Ectodermal cell (in vitro differentiated cells): ENCODE results near the gene CCDC157.

Experiments used
- H3K27ac ChIP-seq: 2 replicates; pipeline ENCODE4 v1.7.0; 2013; ENCODE audit warnings: mild to moderate bottlenecking, low read depth, low read length; ENCODE audit not compliant: insufficient read depth, poor library complexity, severe bottlenecking
- H3K27me3 ChIP-seq: 2 replicates; pipeline ENCODE4 v1.7.0; 2013; ENCODE audit warnings: mild to moderate bottlenecking, low read length; ENCODE audit not compliant: insufficient read depth, control insufficient read depth, poor library complexity, severe bottlenecking
- H3K36me3 ChIP-seq: one replicate; pipeline ENCODE4 v1.7.0; 2013; ENCODE audit warnings: low read length; ENCODE audit not compliant: control insufficient read depth, insufficient read depth
- H3K4me1 ChIP-seq: one replicate; pipeline ENCODE4 v1.7.0; 2013; ENCODE audit warnings: low read length; ENCODE audit not compliant: control insufficient read depth, insufficient read depth
- H3K4me3 ChIP-seq: 2 replicates; pipeline ENCODE4 v1.7.0; 2013; ENCODE audit warnings: low read depth, low read length, control low read depth; ENCODE audit not compliant: insufficient read depth
- H3K9me3 ChIP-seq: 2 replicates; pipeline ENCODE4 v1.7.0; 2013; ENCODE audit warnings: mild to moderate bottlenecking, low read length, moderate library complexity; ENCODE audit not compliant: control insufficient read depth
- WGBS, 2 experiments: methylation state at CpG; one replicate each; pipeline ENCODE4 v1.1.7; 2013; ENCODE audit warnings: missing lambda C conversion rate in 2 of 2; 5-methylcytosine and 5-hydroxymethylcytosine counted together

Gene CCDC157

GRCh38 chr22:30413001-30413400 is 56.2 kb downstream of the CCDC157 start:
- Histone ChIP-seq H3K27ac (no peak overlapping the region), H3K27me3 (no peaks in the 10 kb centered on the region), H3K4me3 (no peak overlapping the region), H3K36me3 (peaks cover 11% of the 10 kb centered on the region), H3K9me3 (no peaks in the 10 kb centered on the region), H3K4me1 (peaks cover 5% of the 10 kb centered on the region)
- WGBS, 2 experiments, result 65% methylated on average over 4 of the region's 4 CpGs

DNA sequence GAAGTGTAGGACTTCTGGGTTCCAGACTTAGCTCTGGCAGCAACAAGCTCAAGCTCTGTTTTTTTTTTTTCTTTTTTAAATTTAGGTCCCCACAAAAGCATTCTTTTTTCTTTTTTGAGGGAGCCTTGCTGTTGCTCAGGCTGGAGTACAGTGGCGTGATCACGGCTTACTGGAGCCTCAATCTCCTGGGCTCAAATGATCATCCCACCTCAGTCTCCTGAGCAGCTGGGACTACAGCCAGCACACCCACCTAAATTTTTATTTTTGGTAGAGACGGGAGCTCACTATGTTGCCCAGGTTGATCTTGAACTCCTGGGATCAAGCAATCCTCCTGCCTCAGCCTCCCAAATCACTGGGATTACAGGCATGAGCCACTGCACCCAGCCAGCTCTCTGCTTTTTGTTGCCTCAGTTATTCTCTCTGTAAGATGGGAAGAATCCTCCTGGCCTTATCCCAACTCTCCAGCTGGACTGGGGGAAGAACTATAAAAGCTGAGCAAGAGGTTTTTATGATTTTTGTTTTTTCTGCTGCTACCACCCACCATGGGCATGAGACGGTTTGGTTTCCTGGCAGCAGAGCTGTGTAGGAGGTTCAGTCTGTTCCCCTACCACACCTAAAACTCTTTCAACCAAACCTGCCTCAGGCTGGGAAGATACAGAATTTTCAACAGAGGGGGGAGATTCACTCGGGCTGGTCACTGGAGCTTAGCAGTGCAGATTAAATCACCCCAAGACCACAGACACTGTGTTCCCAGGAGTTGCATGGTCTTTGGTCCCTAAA is 57.1 kb downstream of the CCDC157 start:
- 87 to 93% methylated on average over 4 to 5 of the region's 5 CpGs for WGBS, 2 experiments
- no peaks in the 10 kb centered on the region for H3K9me3 ChIP-seq

DNA sequence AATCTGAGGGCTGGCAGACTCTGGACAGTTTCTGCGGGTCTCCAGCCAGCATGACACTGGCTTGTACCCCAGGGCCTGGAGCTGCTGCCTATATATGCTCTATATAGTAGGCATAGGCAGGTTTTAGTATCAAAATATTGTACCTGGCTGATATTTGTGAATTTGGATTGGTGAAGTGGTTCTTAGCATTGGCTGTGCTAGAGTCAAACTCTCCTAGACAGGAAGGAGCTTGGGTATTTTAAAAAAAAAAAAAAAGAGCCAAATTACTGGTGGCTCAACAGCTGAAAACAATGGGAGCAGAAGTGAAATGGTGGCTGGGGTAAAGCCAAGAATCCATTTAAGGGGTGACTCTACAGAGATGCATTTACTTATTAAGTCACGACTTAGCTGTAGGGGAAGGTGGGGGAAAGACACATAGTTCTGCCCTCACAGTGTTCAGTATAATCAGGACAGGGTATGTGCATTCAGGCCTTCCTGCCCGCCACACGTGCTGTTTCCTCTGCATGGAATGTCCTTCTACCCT is 57.8 kb downstream of the CCDC157 start:
- H3K27me3 ChIP-seq, result no peaks in the 10 kb centered on the region
- H3K4me1 ChIP-seq, result peaks cover 5% of the 10 kb centered on the region
- H3K27ac ChIP-seq, result no peak overlapping the region
- 92% methylated on average over 4 of the region's 4 CpGs for WGBS, 2 experiments
- H3K36me3 ChIP-seq, result peaks cover 11% of the 10 kb centered on the region
- no peak overlapping the region for H3K4me3 ChIP-seq
- H3K9me3 ChIP-seq, result no peaks in the 10 kb centered on the region

More for the DNA sequence above, 57.1 kb downstream of the CCDC157 start:
- Histone ChIP-seq H3K36me3 (peaks cover 11% of the 10 kb centered on the region), H3K27ac (no peak overlapping the region), H3K4me3 (no peak overlapping the region), H3K4me1 (peaks cover 5% of the 10 kb centered on the region), H3K27me3 (no peaks in the 10 kb centered on the region)

DNA sequence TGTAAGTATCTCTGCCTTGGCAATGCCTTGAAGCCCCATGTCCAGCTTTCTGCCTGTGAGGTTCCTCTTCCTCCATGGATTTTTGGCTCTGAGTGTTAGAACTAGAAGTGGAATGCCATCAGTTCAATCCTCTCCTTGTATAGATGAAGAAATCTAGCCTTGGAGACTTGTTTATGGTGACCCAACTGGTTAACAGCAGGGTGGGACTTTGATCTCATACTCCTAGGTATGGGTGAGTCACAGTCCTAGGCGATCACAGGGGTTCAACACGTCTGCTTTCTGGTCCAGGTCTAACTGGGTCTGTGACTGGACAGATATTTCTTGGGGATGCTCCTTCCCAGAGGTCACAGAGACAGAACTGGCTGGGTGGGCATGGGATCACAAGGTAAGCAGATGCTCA is 59.6 kb downstream of the CCDC157 start:
- Histone ChIP-seq H3K4me3 (no peak overlapping the region), H3K4me1 (peaks cover 5% of the 10 kb centered on the region), H3K27me3 (no peaks in the 10 kb centered on the region), H3K27ac (no peak overlapping the region), H3K36me3 (peaks cover 17% of the 10 kb centered on the region), H3K9me3 (no peaks in the 10 kb centered on the region)
- WGBS, 2 experiments, result 94 to 97% methylated on average over 2 of the region's 2 CpGs

- Histone ChIP-seq H3K9me3 (no peaks in the 10 kb centered on the region), H3K36me3 (peaks cover 17% of the 10 kb centered on the region), H3K27ac (no peak overlapping the region), H3K4me1 (peaks cover 8% of the 10 kb centered on the region), H3K4me3 (no peak overlapping the region), H3K27me3 (no peaks in the 10 kb centered on the region)
- 100% methylated on average over 1 of the region's 1 CpG for WGBS, 2 experiments
Measured at GRCh38 chr22:30416837-30417236, 60.0 kb downstream of the CCDC157 start.

DNA sequence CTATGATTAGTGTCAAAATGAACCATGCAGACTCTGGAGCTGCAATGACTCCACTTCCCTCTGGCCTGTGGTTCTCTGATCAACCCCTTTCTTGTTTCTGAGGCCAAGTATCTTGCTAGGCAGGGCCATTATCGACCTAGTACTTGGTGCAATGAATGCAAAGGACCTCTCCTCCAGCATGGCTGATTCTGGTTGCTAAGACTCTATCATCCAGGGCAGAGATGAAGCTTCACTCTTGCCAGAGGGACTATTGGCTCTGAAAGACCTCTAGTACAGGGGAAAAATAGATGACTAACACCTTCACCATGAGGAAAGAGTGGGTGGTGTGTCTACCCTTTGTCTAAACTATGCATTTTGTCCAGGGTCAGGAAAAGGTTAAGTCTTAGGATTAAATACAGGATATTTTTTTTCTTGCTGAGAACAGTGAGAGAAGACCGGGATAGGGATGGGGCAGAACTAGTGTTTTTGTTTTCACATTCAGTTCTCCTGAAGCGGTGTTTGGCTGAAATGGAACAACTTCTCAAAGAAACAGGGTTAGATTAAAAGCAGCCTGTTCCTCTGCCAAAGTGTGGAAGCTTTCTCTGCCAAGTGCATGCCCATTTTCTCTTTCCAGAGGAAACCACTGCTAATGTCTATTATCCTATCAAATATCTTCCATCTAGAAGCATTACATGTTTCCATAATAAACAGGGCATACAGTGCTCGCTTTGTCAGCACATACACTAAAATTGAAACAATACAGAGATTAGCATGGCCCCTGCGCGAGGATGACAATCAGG is 63.7 kb downstream of the CCDC157 start:
- 81 to 94% methylated on average over 6 of the region's 6 CpGs for WGBS, 2 experiments
- Histone ChIP-seq H3K4me3 (no peak overlapping the region), H3K36me3 (peaks cover 17% of the 10 kb centered on the region), H3K9me3 (no peaks in the 10 kb centered on the region), H3K27ac (no peak overlapping the region), H3K27me3 (no peaks in the 10 kb centered on the region), H3K4me1 (peaks cover 16% of the 10 kb centered on the region)

- peak overlapping the region; percentile 75 for H3K27ac ChIP-seq
- peaks cover 11% of the 10 kb centered on the region for H3K36me3 ChIP-seq
- H3K4me1 ChIP-seq, result peaks cover 18% of the 10 kb centered on the region
- H3K27me3 ChIP-seq, result no peaks in the 10 kb centered on the region
- H3K4me3 ChIP-seq, result peak overlapping the region; percentile 83
- WGBS, 2 experiments, result 82 to 85% methylated on average over 8 of the region's 8 CpGs
- no peaks in the 10 kb centered on the region for H3K9me3 ChIP-seq
Measured at GRCh38 chr22:30421695-30422480, 65.1 kb downstream of the CCDC157 start.

GRCh38 chr22:30422481-30423300 is 65.9 kb downstream of the CCDC157 start:
- Histone ChIP-seq H3K36me3 (peaks cover 8% of the 10 kb centered on the region), H3K4me3 (peak overlapping the region; percentile 83), H3K4me1 (peaks cover 18% of the 10 kb centered on the region), H3K9me3 (no peaks in the 10 kb centered on the region), H3K27ac (peak overlapping the region; percentile 97), H3K27me3 (no peaks in the 10 kb centered on the region)
- WGBS, 2 experiments, result 26 to 30% methylated on average over 18 of the region's 18 CpGs

DNA sequence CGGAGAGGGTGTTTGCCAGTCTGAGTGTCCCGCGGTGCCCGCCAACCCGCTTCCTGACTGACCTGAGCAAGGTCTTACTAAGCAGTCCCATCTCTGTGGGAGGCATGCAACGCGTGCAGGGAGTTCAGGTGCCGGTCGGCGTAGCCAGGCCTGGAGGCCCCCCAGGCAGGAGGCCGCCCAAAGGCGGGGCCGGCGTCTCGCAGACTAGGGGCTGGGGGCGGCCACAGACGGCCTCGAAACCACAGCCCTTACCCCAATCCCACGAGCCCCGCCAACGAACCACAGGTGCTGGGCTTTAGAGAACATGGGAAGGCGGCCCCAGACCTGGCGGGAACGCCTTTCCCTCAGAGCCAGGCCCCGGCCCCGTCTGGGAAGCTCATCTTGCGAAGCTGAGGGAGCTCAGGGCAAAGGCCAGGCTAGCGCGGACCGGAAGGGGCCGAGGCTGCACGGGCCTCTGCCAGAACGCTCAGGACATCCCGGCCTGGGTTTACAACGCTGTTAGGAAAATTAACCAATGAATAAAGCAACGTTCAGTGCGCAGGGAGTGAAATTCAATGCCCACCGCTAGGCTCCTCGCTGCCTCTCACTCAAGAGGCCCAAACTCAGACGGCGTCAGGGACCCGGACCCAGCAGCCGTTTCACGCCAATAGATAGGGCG is 66.6 kb downstream of the CCDC157 start:
- H3K36me3 ChIP-seq, result peaks cover 10% of the 10 kb centered on the region
- peak overlapping the region; percentile 97 for H3K27ac ChIP-seq
- peak overlapping the region; percentile 83 for H3K4me3 ChIP-seq
- WGBS, 2 experiments, result 0 to 1% methylated on average over 45 of the region's 45 CpGs
- no peaks in the 10 kb centered on the region for H3K27me3 ChIP-seq
- peaks cover 18% of the 10 kb centered on the region for H3K4me1 ChIP-seq
- H3K9me3 ChIP-seq, result no peaks in the 10 kb centered on the region
